GM12872 (cell line): ENCODE results near the gene CNGB1.

ENCODE experiments used
- TF ChIP-seq, protein P1 (sequence below): IDR thresholded peaks from 3 replicates; pipeline ENCODE4 v1.5.1; 2011; ENCODE audit warnings: low read depth, mild to moderate bottlenecking, low read length, moderate library complexity; ENCODE audit not compliant: insufficient read depth

CNGB1 gene

DNA sequence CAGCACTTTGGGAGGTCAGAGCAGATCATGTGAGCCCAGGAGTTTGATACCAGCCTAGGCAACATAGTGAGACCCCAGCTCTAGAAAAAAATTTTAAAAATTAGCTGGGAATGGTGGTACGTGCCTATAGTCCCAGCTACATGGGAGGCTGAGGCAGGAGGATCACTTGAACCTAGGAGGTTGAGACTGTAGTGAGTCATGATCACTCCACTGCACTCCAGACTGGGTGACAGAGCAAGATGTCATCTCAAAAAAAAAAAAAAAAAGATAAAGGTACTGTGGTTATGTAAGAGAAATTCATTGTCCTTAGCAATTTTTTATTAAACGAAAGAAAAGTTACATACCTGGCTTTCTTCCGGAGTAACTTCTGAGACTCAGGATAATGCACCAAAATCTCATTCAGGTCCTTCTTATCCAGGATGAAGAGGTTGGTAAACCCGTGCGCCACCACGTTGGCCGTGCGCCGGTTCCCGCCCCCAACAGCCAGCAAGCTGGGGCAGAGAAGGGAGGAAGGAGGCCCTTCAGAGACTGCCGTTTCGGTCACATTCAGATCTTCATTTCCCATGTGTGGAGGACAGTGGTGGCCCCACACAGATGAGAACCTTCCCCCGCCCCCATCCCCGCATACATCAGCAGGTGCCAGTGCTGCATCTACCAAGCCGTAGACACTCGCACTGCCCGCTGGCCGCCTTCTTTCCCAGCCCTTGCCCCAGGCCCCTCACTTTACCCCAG lies 73.7 kb downstream of the CNGB1 start:
- TF ChIP-seq, protein P1, sequence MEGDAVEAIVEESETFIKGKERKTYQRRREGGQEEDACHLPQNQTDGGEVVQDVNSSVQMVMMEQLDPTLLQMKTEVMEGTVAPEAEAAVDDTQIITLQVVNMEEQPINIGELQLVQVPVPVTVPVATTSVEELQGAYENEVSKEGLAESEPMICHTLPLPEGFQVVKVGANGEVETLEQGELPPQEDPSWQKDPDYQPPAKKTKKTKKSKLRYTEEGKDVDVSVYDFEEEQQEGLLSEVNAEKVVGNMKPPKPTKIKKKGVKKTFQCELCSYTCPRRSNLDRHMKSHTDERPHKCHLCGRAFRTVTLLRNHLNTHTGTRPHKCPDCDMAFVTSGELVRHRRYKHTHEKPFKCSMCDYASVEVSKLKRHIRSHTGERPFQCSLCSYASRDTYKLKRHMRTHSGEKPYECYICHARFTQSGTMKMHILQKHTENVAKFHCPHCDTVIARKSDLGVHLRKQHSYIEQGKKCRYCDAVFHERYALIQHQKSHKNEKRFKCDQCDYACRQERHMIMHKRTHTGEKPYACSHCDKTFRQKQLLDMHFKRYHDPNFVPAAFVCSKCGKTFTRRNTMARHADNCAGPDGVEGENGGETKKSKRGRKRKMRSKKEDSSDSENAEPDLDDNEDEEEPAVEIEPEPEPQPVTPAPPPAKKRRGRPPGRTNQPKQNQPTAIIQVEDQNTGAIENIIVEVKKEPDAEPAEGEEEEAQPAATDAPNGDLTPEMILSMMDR: no peak

DNA sequence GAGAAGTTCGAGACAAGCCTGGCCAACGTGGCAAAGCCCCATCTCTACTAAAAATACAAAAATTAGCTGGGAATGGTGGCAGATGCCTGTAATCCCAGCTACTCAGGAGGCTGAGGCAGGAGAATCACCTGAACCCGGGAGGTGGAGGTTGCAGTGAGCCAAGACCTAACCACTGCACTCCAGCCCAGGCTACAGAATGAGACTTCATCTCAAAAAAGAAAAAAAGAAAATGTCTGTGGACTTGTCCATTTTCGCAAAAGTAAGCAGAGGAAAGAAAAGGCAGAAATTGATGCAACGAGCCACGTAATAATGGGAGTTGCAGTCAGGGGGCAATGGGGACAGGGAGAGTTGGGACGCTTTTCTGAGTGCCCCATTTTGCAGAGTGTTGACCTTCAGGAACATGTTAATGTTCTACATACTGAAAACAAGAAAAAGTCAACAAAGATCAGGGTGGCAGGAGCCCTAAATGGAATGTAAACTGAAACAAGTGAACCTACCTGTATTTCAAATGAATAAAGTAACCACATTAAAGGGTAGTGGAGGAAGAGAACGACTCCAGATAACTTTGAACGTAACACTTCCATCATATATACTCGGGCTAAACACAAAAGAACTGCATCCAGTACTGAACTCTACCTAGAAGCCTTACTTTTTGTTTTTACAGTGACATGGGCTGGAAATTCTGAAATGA lies 76.4 kb downstream of the CNGB1 start:
- TF ChIP-seq, protein P1: no peak

DNA sequence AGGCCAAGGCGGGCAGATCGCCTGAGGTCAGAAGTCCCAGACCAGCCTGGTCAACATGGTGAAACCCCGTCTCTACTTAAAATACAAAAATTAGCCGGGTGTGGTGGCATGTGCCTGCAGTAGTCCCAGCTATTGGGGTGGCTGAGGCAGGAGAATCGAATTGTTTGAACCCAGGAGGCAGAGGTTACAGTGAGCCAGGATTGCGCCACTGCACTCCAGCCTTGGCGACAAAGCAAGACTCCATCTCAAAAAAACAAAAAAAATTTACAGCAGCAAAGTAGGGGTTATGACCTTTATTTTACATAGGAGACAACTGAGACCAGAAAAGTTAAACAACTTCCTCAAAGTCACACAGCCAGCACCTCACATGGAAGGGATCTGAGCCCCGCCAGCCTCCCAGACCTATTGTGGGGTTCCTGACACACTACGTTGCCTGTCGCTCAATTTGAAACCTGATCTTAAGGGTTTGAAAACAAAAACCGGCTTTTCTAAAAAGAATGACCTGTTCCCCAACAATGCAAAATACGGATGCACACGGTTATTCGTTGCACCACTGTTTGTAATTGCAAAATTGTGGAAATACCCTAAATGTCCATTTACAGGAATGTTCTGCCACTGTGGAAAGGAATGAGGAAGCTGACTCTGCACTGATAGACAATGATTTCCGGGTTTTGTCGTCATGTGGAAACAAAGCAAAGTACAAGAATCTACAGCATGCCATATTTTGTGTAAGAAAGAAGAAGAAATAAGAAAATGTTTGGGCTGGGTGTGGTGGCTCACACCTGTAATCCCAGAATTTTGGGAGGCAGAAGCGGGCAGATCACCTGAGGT lies 77.2 kb downstream of the CNGB1 start:
- TF ChIP-seq, protein P1: no peak

DNA sequence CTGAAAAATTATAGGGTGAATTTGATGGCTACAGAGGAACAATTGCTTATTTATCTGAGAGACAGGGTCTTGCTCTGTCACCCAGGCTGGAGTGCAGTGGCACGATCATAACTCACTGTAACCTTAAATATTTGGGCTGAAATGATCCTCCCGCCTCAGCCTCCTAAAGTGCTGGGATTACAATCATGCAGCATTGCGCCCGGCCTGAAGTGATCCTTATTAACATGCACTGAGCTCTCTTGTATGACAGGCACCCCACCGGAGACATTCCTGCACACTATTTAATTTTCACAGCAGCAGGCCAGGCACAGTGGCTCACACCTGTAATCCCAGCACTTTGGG lies 77.7 kb downstream of the CNGB1 start:
- TF ChIP-seq, protein P1: no peak

DNA sequence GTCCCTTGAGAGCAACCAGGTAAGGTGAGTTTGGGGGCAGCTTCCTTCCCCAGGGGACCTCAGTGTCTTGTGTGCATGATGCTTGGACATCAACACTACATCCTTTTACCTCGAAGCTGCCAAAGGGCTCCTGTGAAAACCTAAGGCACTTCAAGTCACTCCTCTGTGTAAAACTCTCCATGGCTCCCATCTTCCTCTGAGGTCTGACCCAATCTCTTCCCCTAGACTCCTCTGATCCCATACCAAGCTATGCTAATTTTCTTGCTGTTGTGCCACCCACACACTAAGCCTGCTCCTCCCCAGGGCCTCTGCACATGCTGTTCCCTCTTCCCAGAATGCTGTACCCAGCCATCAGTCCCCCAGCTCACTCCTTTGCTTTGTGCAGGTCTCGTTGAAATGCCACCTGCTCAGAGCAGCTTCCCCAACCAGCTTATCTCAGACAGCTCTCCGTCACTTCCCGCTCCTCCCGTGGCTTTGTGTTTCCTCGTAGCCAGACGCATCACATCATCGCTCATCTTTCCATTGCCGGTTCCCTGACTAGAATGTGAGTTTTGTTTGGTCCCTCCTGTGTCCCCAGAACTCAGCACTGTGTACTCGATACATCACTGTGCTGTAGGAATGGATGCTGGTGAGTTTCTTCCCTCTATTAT lies 78.4 kb downstream of the CNGB1 start:
- TF ChIP-seq, protein P1: no peak

DNA sequence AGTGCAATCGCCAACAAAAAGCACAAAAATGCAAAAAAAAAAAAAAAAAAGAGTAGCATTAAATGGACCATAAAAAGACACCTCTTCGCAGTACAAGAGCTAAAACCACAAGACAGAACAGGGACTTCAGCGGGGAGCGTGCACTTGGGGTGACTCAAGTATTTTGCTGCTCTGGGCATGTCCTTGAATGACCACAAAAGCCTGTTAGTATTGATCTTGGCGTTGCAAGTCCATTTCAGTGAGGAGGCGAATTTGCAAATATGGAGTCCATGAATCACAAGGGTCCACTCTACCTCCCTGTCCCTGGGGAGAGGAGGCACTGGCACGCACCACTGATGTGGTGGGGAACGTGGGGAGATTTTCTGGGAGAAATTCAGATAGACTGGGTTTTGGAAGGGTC lies 78.9 kb downstream of the CNGB1 start:
- TF ChIP-seq, protein P1: no peak

DNA sequence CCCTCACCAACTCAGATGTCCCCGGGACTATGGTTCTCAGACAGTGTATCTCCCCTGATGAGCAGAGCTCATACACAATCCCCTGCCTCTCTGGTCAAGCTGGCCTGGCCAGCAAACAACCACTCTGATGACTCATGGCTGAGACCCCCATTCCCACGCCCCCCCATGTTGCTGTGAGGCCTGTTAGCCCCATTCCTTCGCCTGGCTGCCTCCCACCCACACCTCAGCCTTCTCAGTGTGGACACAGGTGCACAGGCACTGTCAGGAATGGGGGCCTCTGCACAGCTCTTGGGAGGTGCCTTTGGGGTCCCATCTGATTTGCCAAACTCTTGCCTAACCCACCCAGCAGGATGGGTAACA lies 80.2 kb downstream of the CNGB1 start:
- TF ChIP-seq, protein P1: no peak
